Ramos (cell line): ENCODE measurements around the gene EXOC6.

Source experiments
- in situ Hi-C: fragments of 300-500 bp; cut with MboI; formaldehyde crosslinking; loops from one replicate; pipeline ENCODE4 v1.14.3; 2022; ENCODE audit warnings: low sequenced_read_pairs; ENCODE audit not compliant: unreplicated experiment

EXOC6 gene

GRCh38 chr10:93060887-93061593 is 212.7 kb downstream of the EXOC6 start:
- in situ Hi-C loops: no loop called here

- in situ Hi-C loops: no loop called here
These were observed 213.5 kb downstream of the EXOC6 start for GRCh38 chr10:93061594-93062513.

DNA sequence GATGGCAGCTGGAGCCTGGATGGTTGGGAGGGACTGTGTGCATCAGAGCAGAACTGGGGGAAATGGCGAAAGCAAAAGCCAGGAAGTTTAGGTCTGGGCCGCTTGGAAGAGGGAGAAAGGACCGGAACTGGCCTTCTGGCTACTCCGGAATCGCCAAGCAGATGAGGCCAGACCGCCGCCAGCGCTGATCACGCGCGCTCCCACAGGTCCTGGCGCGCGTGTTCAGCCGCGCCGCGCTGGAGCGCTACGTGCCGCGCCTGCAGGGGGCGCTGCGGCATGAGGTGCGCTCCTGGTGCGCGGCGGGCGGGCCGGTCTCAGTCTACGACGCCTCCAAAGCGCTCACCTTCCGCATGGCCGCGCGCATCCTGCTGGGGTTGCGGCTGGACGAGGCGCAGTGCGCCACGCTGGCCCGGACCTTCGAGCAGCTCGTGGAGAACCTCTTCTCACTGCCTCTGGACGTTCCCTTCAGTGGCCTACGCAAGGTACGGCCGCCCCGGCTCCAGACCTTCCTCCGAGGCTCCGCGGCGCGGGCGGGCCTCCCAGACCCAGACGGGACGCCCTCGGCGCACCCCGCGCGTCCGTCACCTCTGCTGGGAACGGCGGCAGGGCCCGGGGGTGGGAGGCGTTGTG is 214.3 kb downstream of the EXOC6 start:
- in situ Hi-C loops: no loop called here

GRCh38 chr10:93063144-93063976 is 215.0 kb downstream of the EXOC6 start:
- in situ Hi-C loops: no loop called here

DNA sequence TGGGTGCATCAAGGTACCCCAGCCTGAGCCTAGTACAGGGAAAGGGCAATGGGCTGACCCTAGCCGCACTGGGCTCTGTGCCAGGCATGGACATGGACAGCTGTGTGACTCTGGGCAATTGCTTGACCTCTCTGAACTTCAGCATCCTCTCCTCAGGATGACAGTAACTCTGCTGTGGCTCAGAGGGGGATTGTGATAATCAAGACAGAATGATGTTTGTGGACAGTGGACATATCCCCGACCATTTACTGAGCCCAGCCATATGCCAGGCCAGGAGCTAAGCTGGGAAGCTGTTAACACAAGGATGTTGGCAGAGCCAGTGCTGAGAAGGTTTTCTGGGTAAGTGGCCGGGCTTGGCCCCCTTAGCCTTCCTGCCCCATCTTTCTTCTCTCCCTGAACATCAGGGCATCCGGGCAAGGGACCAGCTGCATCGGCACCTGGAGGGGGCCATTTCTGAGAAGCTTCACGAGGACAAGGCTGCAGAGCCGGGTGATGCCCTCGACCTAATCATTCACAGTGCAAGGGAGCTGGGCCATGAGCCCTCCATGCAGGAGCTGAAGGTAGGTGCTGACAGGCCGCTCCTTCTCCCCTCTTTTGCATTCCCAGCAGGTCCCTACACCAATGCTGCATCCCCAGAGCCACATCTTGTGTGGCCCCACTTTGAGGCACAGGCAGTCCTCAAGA is 215.8 kb downstream of the EXOC6 start:
- in situ Hi-C loops: no loop called here

- in situ Hi-C loops: no loop called here
These were observed 216.7 kb downstream of the EXOC6 start for GRCh38 chr10:93064874-93065660.

DNA sequence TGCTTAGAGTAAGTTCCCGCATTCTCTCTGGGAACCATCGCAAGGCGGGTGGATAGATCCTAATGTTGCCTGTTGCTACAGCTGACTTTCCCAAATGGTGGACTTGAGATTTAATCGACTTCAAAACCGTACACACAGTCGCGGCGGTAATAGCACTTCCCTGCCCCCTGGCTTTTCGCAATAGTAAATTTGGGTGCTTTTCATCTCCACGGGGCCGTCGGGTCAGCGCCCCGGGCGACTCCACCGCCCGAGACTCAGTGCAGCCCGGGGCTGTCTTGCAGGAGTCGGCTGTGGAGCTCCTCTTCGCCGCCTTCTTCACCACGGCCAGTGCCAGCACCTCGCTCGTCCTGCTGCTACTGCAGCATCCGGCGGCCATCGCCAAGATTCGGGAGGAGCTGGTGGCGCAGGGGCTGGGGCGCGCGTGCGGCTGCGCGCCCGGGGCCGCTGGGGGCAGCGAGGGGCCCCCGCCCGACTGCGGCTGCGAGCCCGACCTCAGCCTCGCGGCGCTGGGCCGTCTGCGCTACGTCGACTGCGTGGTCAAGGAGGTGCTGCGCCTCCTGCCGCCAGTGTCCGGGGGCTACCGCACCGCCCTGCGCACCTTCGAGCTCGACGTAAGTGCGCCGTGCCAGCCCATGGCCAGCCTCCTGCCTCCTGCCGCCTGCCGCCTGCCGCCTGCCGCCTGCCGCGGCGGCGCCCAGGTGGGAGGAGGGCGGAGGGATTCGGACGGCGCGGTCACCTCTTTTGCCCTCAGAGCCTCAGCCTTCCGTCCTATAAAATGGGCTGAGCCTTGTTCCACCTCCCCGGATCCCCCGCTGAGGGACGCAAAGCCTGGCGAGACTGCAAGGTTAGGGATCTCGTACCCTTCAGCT is 217.6 kb downstream of the EXOC6 start:
- in situ Hi-C loops: no loop called here

- in situ Hi-C loops: no loop called here
These were observed 218.2 kb downstream of the EXOC6 start for GRCh38 chr10:93066544-93066913.

DNA sequence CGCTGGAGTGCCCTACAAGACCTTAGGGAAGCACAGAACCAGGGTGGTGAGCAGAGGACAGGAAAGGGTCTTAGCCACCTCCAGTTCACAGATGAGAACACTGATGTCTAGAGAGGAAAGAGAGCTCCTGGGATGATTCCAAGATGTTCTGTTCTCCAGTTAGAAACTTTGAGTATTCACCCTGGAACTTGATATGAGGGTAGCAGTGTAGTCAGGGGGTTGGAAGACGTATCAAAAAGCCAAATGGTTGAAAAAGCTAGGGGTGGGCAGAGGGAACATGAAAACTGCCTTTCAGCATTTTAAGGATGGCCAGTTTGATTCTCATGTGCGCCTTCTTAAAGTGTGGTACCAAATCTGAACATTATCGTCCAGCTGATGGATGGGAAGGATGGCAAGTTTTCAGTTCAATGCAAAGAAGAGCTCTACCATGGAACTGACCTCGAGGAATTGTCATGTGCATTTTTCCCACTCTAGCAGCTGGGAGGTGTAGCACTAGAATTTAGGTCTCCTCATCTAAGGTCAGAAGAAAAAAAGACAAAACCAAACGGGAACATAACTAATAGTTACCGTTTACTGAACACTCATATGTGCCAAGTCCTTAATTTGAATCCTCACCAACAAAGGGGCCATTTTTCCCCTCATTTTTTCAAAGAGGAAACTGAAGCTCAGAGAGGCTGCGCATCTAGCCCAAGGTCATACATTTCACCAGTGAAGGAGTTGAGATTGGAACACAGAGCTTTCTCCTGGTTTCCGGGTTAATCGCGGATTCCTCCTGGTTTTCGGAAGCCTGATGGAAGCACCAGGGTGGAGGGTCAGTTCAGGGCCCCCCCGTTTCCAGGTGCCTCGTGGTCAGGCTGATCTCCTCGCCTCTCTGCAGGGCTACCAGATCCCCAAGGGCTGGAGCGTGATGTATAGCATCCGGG is 219.4 kb downstream of the EXOC6 start:
- in situ Hi-C loops: no loop called here

GRCh38 chr10:93068411-93069244 is 220.3 kb downstream of the EXOC6 start:
- in situ Hi-C loops: no loop called here

- in situ Hi-C loops: no loop called here
These were observed 220.9 kb downstream of the EXOC6 start for GRCh38 chr10:93069245-93069561.

GRCh38 chr10:93070378-93071176 is 222.3 kb downstream of the EXOC6 start:
- in situ Hi-C loops: no loop called here

- in situ Hi-C loops: no loop called here
These were observed 222.8 kb downstream of the EXOC6 start for GRCh38 chr10:93071177-93071472.

- in situ Hi-C loops: no loop called here
These were observed 223.4 kb downstream of the EXOC6 start for GRCh38 chr10:93071674-93072224.

- in situ Hi-C loops: no loop called here
These were observed 223.9 kb downstream of the EXOC6 start for GRCh38 chr10:93072225-93072712.
